K562 (cell line): Measurements from ENCODE around the gene VDAC2. TPM values are rescaled to one million over a fixed set of nuclear protein-coding genes. Genes with fewer than 3 reads are reported as not detected.

Experiments used
- E2F5 ChIP-seq: sonication (generic); formaldehyde crosslinking; IDR thresholded peaks from 2 replicates; pipeline ENCODE4 v1.8.0; 2022; ENCODE audit warnings: mild to moderate bottlenecking, missing genetic modification reagents
- FOS ChIP-seq: IDR thresholded peaks from 3 replicates; pipeline ENCODE4 v1.6.1; 2011; ENCODE audit not compliant: insufficient read length; ENCODE audit errors: extremely low read depth
- FOXM1 ChIP-seq, 2 experiments: fragments of 450-650 bp in 1 of 2; sonication (generic) in 1 of 2; formaldehyde crosslinking in 1 of 2; IDR thresholded peaks; 2 replicates each; pipeline versions ENCODE4 v1.6.1 to v1.9.0; 2017 to 2022; ENCODE audit warnings: low read depth in 2 of 2, mild to moderate bottlenecking in 2 of 2, missing genetic modification reagents in 1 of 2, moderate library complexity in 1 of 2
- GABPB1 ChIP-seq: sonication (generic); formaldehyde crosslinking; IDR thresholded peaks from 2 replicates; pipeline ENCODE4 v1.8.0; 2022; ENCODE audit warnings: mild to moderate bottlenecking, missing genetic modification reagents
- JUND ChIP-seq, 2 experiments: IDR thresholded peaks; 2 replicates in 1 of 2; 3 replicates in 1 of 2; pipeline ENCODE4 v1.6.1; 2011; ENCODE audit warnings: borderline replicate concordance in 2 of 2, low read depth in 2 of 2, low read length in 2 of 2, improper control_type of control experiment in 1 of 2, missing biosample characterization in 1 of 2, missing genetic modification characterization in 1 of 2, missing genetic modification reagents in 1 of 2
- MCM3 ChIP-seq: fragments of 450-650 bp; IDR thresholded peaks from 2 replicates; pipeline ENCODE4 v1.6.1; 2016
- PCBP2 ChIP-seq: fragments of 200-400 bp; formaldehyde crosslinking; IDR thresholded peaks from 2 replicates; pipeline ENCODE4 v1.6.1; 2018; ENCODE audit warnings: low read length, low read depth, mild to moderate bottlenecking, moderate library complexity; ENCODE audit not compliant: poor library complexity, severe bottlenecking
- PTTG1 ChIP-seq: fragments of 450-650 bp; IDR thresholded peaks from 2 replicates; pipeline ENCODE4 v1.6.1; 2016; ENCODE audit warnings: low read depth, mild to moderate bottlenecking, missing genetic modification characterization, missing compliant biosample characterization
- PYGO2 ChIP-seq: fragments of 450-650 bp; IDR thresholded peaks from 2 replicates; pipeline ENCODE4 v1.6.1; 2016; ENCODE audit warnings: mild to moderate bottlenecking, missing genetic modification characterization, moderate library complexity, missing compliant biosample characterization
- TAF15 ChIP-seq: fragments of 200-400 bp; formaldehyde crosslinking; IDR thresholded peaks from 2 replicates; pipeline ENCODE4 v1.6.1; 2017; ENCODE audit warnings: mild to moderate bottlenecking, low read depth, low read length, moderate library complexity
- TEAD2 ChIP-seq: fragments of 450-650 bp; IDR thresholded peaks from 2 replicates; pipeline ENCODE4 v1.6.1; 2016; ENCODE audit warnings: missing genetic modification characterization, control low read depth, missing compliant biosample characterization
- THRB ChIP-seq: fragments of 450-650 bp; formaldehyde crosslinking; conservative IDR thresholded peaks from 2 replicates; pipeline ENCODE4 v1.4.0; 2022; ENCODE audit warnings: mild to moderate bottlenecking, missing genetic modification characterization
- TSHZ1 ChIP-seq: fragments of 250-450 bp; sonication (Bioruptor Pico); IDR thresholded peaks from 2 replicates; pipeline ENCODE4 v1.4.0; 2020; ENCODE audit warnings: mild to moderate bottlenecking, moderate library complexity
- U2AF1 ChIP-seq: fragments of 200-400 bp; formaldehyde crosslinking; optimal IDR thresholded peaks from 2 replicates; pipeline ENCODE3; 2017; ENCODE audit warnings: mild to moderate bottlenecking, low read depth, low read length, moderate library complexity
- YY1 ChIP-seq, 3 experiments: IDR thresholded peaks; 2 replicates each; pipeline ENCODE4 v1.6.1; 2011; ENCODE audit warnings: low read length in 2 of 3, mild to moderate bottlenecking in 2 of 3, moderate library complexity in 2 of 3, borderline replicate concordance in 1 of 3, control low read depth in 1 of 3, low read depth in 1 of 3; ENCODE audit not compliant: insufficient read depth in 3 of 3, insufficient replicate concordance in 2 of 3, control insufficient read depth in 1 of 3, insufficient read length in 1 of 3; ENCODE audit errors: extremely low read depth in 1 of 3
- ZNF449 ChIP-seq: fragments of 250-450 bp; sonication (Bioruptor Pico); IDR thresholded peaks from 2 replicates; pipeline ENCODE4 v1.8.0; 2022; ENCODE audit warnings: moderate library complexity, mild to moderate bottlenecking, inconsistent platforms
- ZNF57 ChIP-seq: fragments of 450-650 bp; formaldehyde crosslinking; IDR thresholded peaks from 2 replicates; pipeline ENCODE4 v1.4.0; 2020; ENCODE audit warnings: mild to moderate bottlenecking, moderate library complexity
- ZNF717 ChIP-seq: fragments of 250-450 bp; sonication (Bioruptor Pico); IDR thresholded peaks from 2 replicates; pipeline ENCODE4 v1.5.0; 2021
- polyA plus RNA-seq, 8 experiments: library from polyadenylated mRNA; depleted of rRNA in 4 of 8; stranded (reverse) in 5 of 8; unstranded in 3 of 8; fragments of >200 nt; fragmentation: Nextera tagmentation in 2 of 8; fragmentation: Illumina TruSeq in 1 of 8; extraction: Ambion mirVana in 2 of 8; extraction: Trizol in 1 of 8; gene quantifications; 2 replicates each; pipeline versions ENCODE4 v1.2.1 to v1.2.3, GENCODE V29; 2011 to 2014; ENCODE audit warnings: inconsistent platforms in 1 of 8, missing spikeins in 1 of 8
- total RNA-seq, 7 experiments: library from RNA; depleted of rRNA in 6 of 7; stranded (reverse); fragments of >200 nt in 6 of 7; fragmentation: Illumina TruSeq in 2 of 7; extraction: Trizol in 2 of 7; gene quantifications; 2 replicates each; pipeline versions ENCODE4 v1.2.1 to v1.2.3, GENCODE V29; 2011 to 2021; ENCODE audit warnings: low replicate concordance in 1 of 7

The VDAC2 gene
- total and polyA plus RNA-seq, 9 of the 15 experiments (the other 6 are each of a cell fraction or from before 2014, with no cell fraction given): 139 to 450 (median 250) TPM

- TF ChIP-seq TEAD2 (tag) (no peak; the same call in 1 of the 2 replicates), PTTG1 (peak; percentile 89), E2F5 (CRISPR knock-in tag) (no peak), TAF15 (no peak), YY1 (IDR thresholded peaks at IDR 0.05; ENCODE audit: borderline replicate concordance in 1 of 3, control insufficient read depth in 1 of 3, extremely low read depth in 1 of 3, insufficient read depth in 3 of 3, insufficient read length in 1 of 3, insufficient replicate concordance in 2 of 3, low read depth in 1 of 3, low read length in 2 of 3) (peak in 1 of 3 experiments; percentile 8), U2AF1 (no peak), FOS (no peak), PCBP2 (no peak), ZNF717 (CRISPR knock-in tag) (no peak), MCM3 (no peak), GABPB1 (CRISPR knock-in tag) (no peak), PYGO2 (tag) (peak; percentile 90), JUND (IDR thresholded peaks at IDR 0.05; ENCODE audit: borderline replicate concordance, low read depth, low read length) (no peak), JUND (tag; IDR thresholded peaks at IDR 0.05; ENCODE audit: borderline replicate concordance, low read depth, low read length) (peak; percentile 63; the same call in 1 of the 3 replicates), ZNF57 (peak; percentile 78; the same call in 1 of the 2 replicates), ZNF449 (CRISPR knock-in tag) (peak; percentile 83), TSHZ1 (peak; percentile 82; the same call in 1 of the 2 replicates), THRB (CRISPR knock-in tag) (peak; percentile 21; the same call in 1 of the 2 replicates), FOXM1 (IDR thresholded peaks at IDR 0.05; ENCODE audit: low read depth) (no peak), FOXM1 (CRISPR knock-in tag; IDR thresholded peaks at IDR 0.05; ENCODE audit: low read depth) (no peak)
These were observed 1.3 kb upstream of the VDAC2 start (continued) for GRCh38 chr10:75209086-75209920.
